Astrocyte (in vitro differentiated cells and primary cell): ENCODE results near the gene COQ10A. TPM values are rescaled to one million over a fixed set of nuclear protein-coding genes. Genes with fewer than 3 reads are reported as not detected.

Experiments used
- DNase-seq: peaks from one replicate; pipeline ENCODE4 v3.0.0-alpha.2; 2010; ENCODE audit warnings: low read depth
- FAIRE-seq: peaks from 2 replicates; lab custom pipeline; 2011; peaks lifted over from hg19 to GRCh38; lab: Jason Lieb, UNC
- H2AFZ ChIP-seq: 2 replicates; pipeline ENCODE4 v1.6.0; 2012; ENCODE audit warnings: low read depth, low read length, inconsistent platforms
- H3K27ac ChIP-seq: 2 replicates; pipeline ENCODE4 v1.5.1; 2011; ENCODE audit warnings: low read depth, low read length, inconsistent platforms
- H3K27me3 ChIP-seq: 2 replicates; pipeline ENCODE4 v1.6.0; 2011; ENCODE audit warnings: low read length, inconsistent platforms; ENCODE audit not compliant: insufficient read depth
- H3K36me3 ChIP-seq: 2 replicates; pipeline ENCODE4 v1.5.1; 2011; ENCODE audit warnings: low read length, inconsistent platforms; ENCODE audit not compliant: insufficient read depth
- H3K4me1 ChIP-seq: 2 replicates; pipeline ENCODE4 v1.5.1; 2011; ENCODE audit warnings: low read length, inconsistent platforms; ENCODE audit not compliant: insufficient read depth
- H3K4me2 ChIP-seq: 2 replicates; pipeline ENCODE4 v1.6.0; 2012; ENCODE audit warnings: low read length, inconsistent platforms
- H3K4me3 ChIP-seq: 2 replicates; pipeline ENCODE4 v1.5.1; 2011; ENCODE audit warnings: low read depth, mild to moderate bottlenecking, low read length, inconsistent platforms; ENCODE audit not compliant: insufficient read depth
- H3K79me2 ChIP-seq: 2 replicates; pipeline ENCODE4 v1.6.0; 2012; ENCODE audit warnings: mild to moderate bottlenecking, low read length, inconsistent platforms; ENCODE audit not compliant: insufficient read depth
- H3K9ac ChIP-seq: 2 replicates; pipeline ENCODE4 v1.6.0; 2012; ENCODE audit warnings: mild to moderate bottlenecking, low read length, inconsistent platforms
- H3K9me3 ChIP-seq: 2 replicates; pipeline ENCODE4 v1.5.1; 2012; ENCODE audit warnings: low read depth, mild to moderate bottlenecking, low read length, inconsistent platforms; ENCODE audit not compliant: insufficient read depth
- H4K20me1 ChIP-seq: 2 replicates; pipeline ENCODE4 v1.6.0; 2012; ENCODE audit warnings: low read length, inconsistent platforms; ENCODE audit not compliant: insufficient read depth
- H3K27ac Mint-ChIP-seq: one replicate; pipeline ENCODE4 v1.8.0; 2021; ENCODE audit warnings: mild to moderate bottlenecking, mixed read lengths; ENCODE audit not compliant: unreplicated experiment
- H3K27me3 Mint-ChIP-seq: one replicate; pipeline ENCODE4 v1.8.0; 2021; ENCODE audit warnings: low read depth, mixed read lengths; ENCODE audit not compliant: unreplicated experiment
- H3K36me3 Mint-ChIP-seq: one replicate; pipeline ENCODE4 v1.8.0; 2021; ENCODE audit warnings: low read depth, mixed read lengths; ENCODE audit not compliant: unreplicated experiment
- H3K4me1 Mint-ChIP-seq: one replicate; pipeline ENCODE4 v1.8.0; 2021; ENCODE audit warnings: low read depth, mixed read lengths; ENCODE audit not compliant: unreplicated experiment
- H3K4me3 Mint-ChIP-seq: one replicate; pipeline ENCODE4 v1.8.0; 2021; ENCODE audit warnings: mild to moderate bottlenecking, moderate library complexity, mixed read lengths; ENCODE audit not compliant: unreplicated experiment
- H3K9me3 Mint-ChIP-seq: one replicate; pipeline ENCODE4 v1.8.0; 2021; ENCODE audit warnings: mild to moderate bottlenecking, mixed read lengths; ENCODE audit not compliant: unreplicated experiment
- EZH2 ChIP-seq: IDR thresholded peaks from 2 replicates; pipeline ENCODE4 v1.6.1; 2012; ENCODE audit warnings: mild to moderate bottlenecking, low read length, inconsistent platforms; ENCODE audit not compliant: insufficient read depth
- total RNA-seq: library from RNA; stranded (reverse); gene quantifications from 2 replicates; pipeline ENCODE4 v1.2.1, GENCODE V29; 2021
- TF ChIP-seq, protein P1 (sequence below): IDR thresholded peaks from 2 replicates; pipeline ENCODE4 v1.5.1; 2011; ENCODE audit warnings: low read depth, mild to moderate bottlenecking, inconsistent platforms, low read length, moderate library complexity; ENCODE audit not compliant: insufficient read depth

Gene COQ10A
- total RNA-seq, 1 donor from 2014 or later = 9.3 TPM

DNA sequence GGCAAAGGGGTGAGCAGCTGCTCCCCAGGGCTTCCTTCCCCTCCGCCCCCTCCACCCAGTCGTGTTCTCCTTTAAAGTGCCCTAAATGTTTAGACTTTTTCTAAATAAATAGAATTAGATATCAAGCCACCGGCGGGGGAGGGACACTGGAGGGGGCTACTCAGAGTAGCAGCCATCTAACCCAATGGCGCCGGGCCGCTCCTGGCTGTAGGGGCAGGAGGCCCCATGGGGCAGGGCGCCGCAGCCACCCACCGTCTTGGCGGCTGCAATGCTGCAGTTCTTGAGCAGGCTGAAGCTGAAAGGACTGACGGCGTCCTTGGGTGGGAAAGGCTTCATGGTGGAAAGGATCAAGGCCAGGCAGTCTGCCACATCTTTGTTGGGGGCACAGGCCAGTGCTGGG is 23.8 kb upstream of the COQ10A start:
- Mint-ChIP-seq H3K4me3 (no peak overlapping the region), H3K9me3 (no peaks in the 10 kb centered on the region), H3K27me3 (no peaks in the 10 kb centered on the region), H3K36me3 (peaks cover 24% of the 10 kb centered on the region), H3K4me1 (peaks cover 19% of the 10 kb centered on the region), H3K27ac (no peak overlapping the region)
- Histone ChIP-seq H3K79me2 (peaks cover 4% of the 10 kb centered on the region), H3K4me1 (no peaks in the 10 kb centered on the region), H3K36me3 (peaks cover 28% of the 10 kb centered on the region), H3K9me3 (no peaks in the 10 kb centered on the region), H3K4me2 (no peak overlapping the region), H4K20me1 (peaks cover 78% of the 10 kb centered on the region), H2AFZ (no peak overlapping the region), H3K27ac (no peak overlapping the region), H3K9ac (no peak overlapping the region), H3K27me3 (no peaks in the 10 kb centered on the region), H3K4me3 (no peak overlapping the region)
- no peak for DNase-seq
- no peak for TF ChIP-seq EZH2
- TF ChIP-seq, protein P1, sequence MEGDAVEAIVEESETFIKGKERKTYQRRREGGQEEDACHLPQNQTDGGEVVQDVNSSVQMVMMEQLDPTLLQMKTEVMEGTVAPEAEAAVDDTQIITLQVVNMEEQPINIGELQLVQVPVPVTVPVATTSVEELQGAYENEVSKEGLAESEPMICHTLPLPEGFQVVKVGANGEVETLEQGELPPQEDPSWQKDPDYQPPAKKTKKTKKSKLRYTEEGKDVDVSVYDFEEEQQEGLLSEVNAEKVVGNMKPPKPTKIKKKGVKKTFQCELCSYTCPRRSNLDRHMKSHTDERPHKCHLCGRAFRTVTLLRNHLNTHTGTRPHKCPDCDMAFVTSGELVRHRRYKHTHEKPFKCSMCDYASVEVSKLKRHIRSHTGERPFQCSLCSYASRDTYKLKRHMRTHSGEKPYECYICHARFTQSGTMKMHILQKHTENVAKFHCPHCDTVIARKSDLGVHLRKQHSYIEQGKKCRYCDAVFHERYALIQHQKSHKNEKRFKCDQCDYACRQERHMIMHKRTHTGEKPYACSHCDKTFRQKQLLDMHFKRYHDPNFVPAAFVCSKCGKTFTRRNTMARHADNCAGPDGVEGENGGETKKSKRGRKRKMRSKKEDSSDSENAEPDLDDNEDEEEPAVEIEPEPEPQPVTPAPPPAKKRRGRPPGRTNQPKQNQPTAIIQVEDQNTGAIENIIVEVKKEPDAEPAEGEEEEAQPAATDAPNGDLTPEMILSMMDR = no peak
- FAIRE-seq = no peak

DNA sequence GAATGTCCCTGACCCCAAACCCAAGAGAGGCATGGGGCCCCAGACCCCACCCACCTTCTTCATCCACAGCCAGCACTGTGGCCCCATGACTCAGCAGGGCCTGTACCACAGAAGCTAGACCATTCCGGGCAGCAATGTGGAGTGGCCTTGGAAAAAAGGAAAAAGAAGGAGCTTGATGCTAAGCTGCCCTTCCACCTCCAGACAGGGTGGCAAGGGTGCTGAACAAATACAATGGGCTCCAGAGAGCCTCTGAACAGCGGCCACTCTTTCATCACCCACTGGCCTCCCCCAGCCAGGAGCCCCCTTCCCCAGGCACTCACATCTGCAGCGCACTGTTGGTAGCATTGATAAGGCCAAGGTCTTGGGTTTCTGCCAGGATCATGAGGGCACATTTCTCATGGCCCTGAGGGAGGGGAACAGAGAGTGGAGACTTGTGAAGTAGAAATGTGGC is 23.0 kb upstream of the COQ10A start:
- H3K27ac ChIP-seq = no peak overlapping the region
- Mint-ChIP-seq H3K27me3 (no peaks in the 10 kb centered on the region), H3K9me3 (no peaks in the 10 kb centered on the region), H3K36me3 (peaks cover 24% of the 10 kb centered on the region), H3K27ac (no peak overlapping the region), H3K4me3 (no peak overlapping the region), H3K4me1 (peaks cover 16% of the 10 kb centered on the region)
- H3K4me2 ChIP-seq = no peak overlapping the region
- TF ChIP-seq, protein P1 = no peak
- TF ChIP-seq EZH2 = no peak
- H3K79me2 ChIP-seq = peaks cover 4% of the 10 kb centered on the region
- H3K4me3 ChIP-seq = no peak overlapping the region
- H3K4me1 ChIP-seq = no peaks in the 10 kb centered on the region
- peaks cover 79% of the 10 kb centered on the region for H4K20me1 ChIP-seq
- no peaks in the 10 kb centered on the region for H3K27me3 ChIP-seq
- FAIRE-seq (no peak), DNase-seq (no peak)
- H3K9ac ChIP-seq = no peak overlapping the region
- H3K9me3 ChIP-seq = no peaks in the 10 kb centered on the region
- H2AFZ ChIP-seq = no peak overlapping the region
- peaks cover 34% of the 10 kb centered on the region for H3K36me3 ChIP-seq

DNA sequence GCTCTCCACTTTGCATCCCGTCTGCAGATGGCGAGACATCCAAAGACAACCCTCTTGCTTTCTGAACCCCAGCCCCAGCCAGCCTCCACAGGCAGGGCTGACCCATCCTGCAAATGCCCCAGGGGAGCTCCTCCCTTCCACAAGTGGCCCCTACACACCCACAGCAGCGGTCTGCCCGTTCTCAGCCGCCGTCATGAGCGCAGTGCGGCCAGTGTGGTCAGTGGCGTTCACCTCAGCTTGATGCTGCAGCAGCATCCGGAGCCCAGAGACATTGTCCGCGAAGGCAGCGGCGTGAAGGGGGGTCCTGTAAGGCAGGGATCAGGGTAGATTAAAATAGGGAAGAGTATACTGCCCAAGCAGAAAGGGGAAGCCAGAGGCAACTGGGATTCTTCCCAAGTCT is 22.2 kb upstream of the COQ10A start:
- H3K9me3 ChIP-seq = no peaks in the 10 kb centered on the region
- no peak overlapping the region for H3K27ac ChIP-seq
- Mint-ChIP-seq H3K4me3 (no peak overlapping the region), H3K36me3 (peaks cover 27% of the 10 kb centered on the region), H3K9me3 (no peaks in the 10 kb centered on the region), H3K27me3 (no peaks in the 10 kb centered on the region), H3K4me1 (peaks cover 16% of the 10 kb centered on the region), H3K27ac (no peak overlapping the region)
- peaks cover 39% of the 10 kb centered on the region for H3K36me3 ChIP-seq
- no peak overlapping the region for H3K4me3 ChIP-seq
- peaks cover 77% of the 10 kb centered on the region for H4K20me1 ChIP-seq
- peaks cover 4% of the 10 kb centered on the region for H3K79me2 ChIP-seq
- no peak overlapping the region for H2AFZ ChIP-seq
- no peaks in the 10 kb centered on the region for H3K27me3 ChIP-seq
- H3K4me1 ChIP-seq = no peaks in the 10 kb centered on the region
- DNase-seq = no peak
- H3K4me2 ChIP-seq = no peak overlapping the region
- no peak for FAIRE-seq
- no peak for TF ChIP-seq EZH2
- TF ChIP-seq, protein P1 = no peak
- H3K9ac ChIP-seq = no peak overlapping the region
